Measurements from ENCODE around the gene ZNF776. TPM values are rescaled to one million over a fixed set of nuclear protein-coding genes. Genes with fewer than 3 reads are reported as not detected.
A peak's percentile ranks its signal among the peaks of the same experiment; 100 is the strongest.

The ZNF776 gene
- total RNA-seq, 1 donor from 2014 or later: 15.1 TPM

DNA sequence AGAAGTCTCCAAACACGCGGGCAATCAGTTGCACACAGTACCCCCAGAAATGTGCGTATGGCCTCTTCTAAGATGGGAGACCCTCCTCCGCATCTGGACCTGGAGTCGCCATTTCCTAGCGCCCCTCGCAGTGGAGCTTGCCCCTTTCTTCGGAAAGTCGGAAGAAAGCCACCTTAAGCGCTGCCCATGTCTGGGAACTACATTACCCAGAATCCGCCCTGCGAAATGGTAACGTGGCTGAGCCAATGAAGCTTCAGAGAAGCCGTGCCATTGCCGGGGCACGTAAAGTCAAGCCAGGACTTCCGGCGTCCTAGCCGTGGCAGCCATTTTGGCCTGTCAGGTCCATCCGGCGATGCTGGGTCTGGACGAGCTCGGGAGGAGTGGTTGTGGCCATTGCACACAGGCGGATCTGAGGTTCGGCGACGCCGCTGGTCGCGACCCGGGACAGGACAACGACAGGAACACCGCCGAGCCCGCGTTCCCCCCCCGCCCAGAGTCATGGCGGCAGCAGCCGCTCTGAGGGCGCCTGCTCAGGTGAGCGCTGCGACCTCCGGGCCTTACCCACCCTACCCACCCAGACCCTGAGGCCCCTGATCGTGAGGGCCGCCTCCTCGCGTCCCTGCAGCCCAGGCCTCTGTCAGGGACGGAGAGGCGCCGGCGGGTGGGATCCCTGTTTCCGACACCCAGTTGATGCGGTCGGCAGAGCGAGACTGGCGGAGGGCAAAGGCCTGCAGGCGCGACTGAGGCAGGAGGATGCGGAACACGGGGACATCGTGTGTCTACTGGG is 22.9 kb downstream of the ZNF776 start, which contains the start of gene ZNF586:
Gene ZNF586, plus strand, starts transcription at position 332 of the 787 bp plus-strand sequence. Its CDS starts 167 bp downstream, at position 499.
- ATAC-seq (peak; percentile 100), DNase-seq (peak; percentile 94)
- peak within 1 kb of the TSS; percentile 99 for H3K4me3 ChIP-seq
- TF ChIP-seq, protein P1, sequence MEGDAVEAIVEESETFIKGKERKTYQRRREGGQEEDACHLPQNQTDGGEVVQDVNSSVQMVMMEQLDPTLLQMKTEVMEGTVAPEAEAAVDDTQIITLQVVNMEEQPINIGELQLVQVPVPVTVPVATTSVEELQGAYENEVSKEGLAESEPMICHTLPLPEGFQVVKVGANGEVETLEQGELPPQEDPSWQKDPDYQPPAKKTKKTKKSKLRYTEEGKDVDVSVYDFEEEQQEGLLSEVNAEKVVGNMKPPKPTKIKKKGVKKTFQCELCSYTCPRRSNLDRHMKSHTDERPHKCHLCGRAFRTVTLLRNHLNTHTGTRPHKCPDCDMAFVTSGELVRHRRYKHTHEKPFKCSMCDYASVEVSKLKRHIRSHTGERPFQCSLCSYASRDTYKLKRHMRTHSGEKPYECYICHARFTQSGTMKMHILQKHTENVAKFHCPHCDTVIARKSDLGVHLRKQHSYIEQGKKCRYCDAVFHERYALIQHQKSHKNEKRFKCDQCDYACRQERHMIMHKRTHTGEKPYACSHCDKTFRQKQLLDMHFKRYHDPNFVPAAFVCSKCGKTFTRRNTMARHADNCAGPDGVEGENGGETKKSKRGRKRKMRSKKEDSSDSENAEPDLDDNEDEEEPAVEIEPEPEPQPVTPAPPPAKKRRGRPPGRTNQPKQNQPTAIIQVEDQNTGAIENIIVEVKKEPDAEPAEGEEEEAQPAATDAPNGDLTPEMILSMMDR (IDR thresholded peaks at IDR 0.05): no peak
- no peaks in the 10 kb centered on the region for H3K36me3 ChIP-seq
- intact Hi-C loops (cut with DNase I): no loop called here
- H3K27me3 ChIP-seq: no peaks in the 10 kb centered on the region
- H3K27ac ChIP-seq: peak within 1 kb of the TSS; percentile 80
- peaks cover 16% of the 10 kb centered on the region for H3K4me1 ChIP-seq
- no peaks in the 10 kb centered on the region for H3K9me3 ChIP-seq

GRCh38 chr19:57771417-57771816 is 24.8 kb downstream of the ZNF776 start:
- intact Hi-C loops (cut with DNase I): no loop called here
- H3K27ac ChIP-seq: no peak overlapping the region
- H3K4me3 ChIP-seq: no peak overlapping the region
- TF ChIP-seq, protein P1 (IDR thresholded peaks at IDR 0.05): no peak
- DNase-seq (no peak), ATAC-seq (peak; percentile 6)
- no peaks in the 10 kb centered on the region for H3K27me3 ChIP-seq
- no peaks in the 10 kb centered on the region for H3K9me3 ChIP-seq
- H3K36me3 ChIP-seq: peaks cover under 1% of the 10 kb centered on the region
- peaks cover 16% of the 10 kb centered on the region for H3K4me1 ChIP-seq

- TF ChIP-seq, protein P1 (IDR thresholded peaks at IDR 0.05): no peak
- ATAC-seq (no peak), DNase-seq (no peak)
- Histone ChIP-seq H3K9me3 (peaks cover 8% of the 10 kb centered on the region), H3K4me1 (peaks cover 16% of the 10 kb centered on the region), H3K27me3 (no peaks in the 10 kb centered on the region), H3K4me3 (no peak overlapping the region), H3K27ac (no peak overlapping the region), H3K36me3 (peaks cover 6% of the 10 kb centered on the region)
- intact Hi-C loops (cut with DNase I): no loop called here
These were observed 26.9 kb downstream of the ZNF776 start for GRCh38 chr19:57773488-57773887.

DNA sequence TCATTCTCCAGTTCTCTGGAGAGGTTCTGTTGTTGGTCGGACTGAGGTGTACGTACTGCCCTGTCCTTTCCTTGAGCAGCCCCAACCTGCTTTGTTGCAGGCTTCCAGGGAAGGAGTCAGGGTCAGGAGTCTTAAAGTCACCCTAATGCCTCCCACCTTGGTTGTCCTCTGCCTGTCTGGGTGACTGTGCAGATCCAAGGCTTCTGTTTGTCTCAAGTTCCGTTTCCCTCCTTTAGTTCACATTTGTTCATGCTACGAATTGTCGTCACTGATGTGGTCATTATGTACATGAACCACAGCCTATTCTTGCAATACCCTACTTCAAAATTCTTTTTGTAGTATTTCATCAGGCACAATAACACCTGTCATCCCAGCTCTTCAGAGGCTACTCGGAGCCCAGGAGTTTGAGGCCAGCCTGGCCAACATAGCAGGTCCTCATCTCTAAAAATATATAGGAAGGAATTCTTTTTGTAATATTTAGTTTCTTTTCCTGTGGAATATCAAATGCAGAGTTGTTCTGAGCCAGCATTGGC is 30.2 kb downstream of the ZNF776 start:
- no peak for ATAC-seq
- intact Hi-C loops (cut with DNase I): no loop called here
- Histone ChIP-seq H3K27ac (no peak overlapping the region), H3K36me3 (peaks cover 34% of the 10 kb centered on the region), H3K4me3 (no peak overlapping the region), H3K9me3 (peaks cover 34% of the 10 kb centered on the region), H3K4me1 (no peaks in the 10 kb centered on the region), H3K27me3 (no peaks in the 10 kb centered on the region)
- no peak for DNase-seq
- TF ChIP-seq, protein P1 (IDR thresholded peaks at IDR 0.05): no peak

- intact Hi-C loops (cut with DNase I): no loop called here
- ATAC-seq: no peak
These were observed 31.7 kb downstream of the ZNF776 start for GRCh38 chr19:57778336-57778735.

More at GRCh38 chr19:57778336-57778735, 31.7 kb downstream of the ZNF776 start:
- TF ChIP-seq, protein P1 (IDR thresholded peaks at IDR 0.05): no peak
- no peaks in the 10 kb centered on the region for H3K4me1 ChIP-seq
- peaks cover 34% of the 10 kb centered on the region for H3K9me3 ChIP-seq
- H3K27ac ChIP-seq: no peak overlapping the region
- DNase-seq: no peak
- H3K27me3 ChIP-seq: no peaks in the 10 kb centered on the region
- peaks cover 34% of the 10 kb centered on the region for H3K36me3 ChIP-seq
- H3K4me3 ChIP-seq: no peak overlapping the region

Data from upper lobe of right lung (tissue), 1 donor.